PC-3 (cell line): ENCODE measurements around the gene THEMIS. TPM values are rescaled to one million over a fixed set of nuclear protein-coding genes. Genes with fewer than 3 reads are reported as not detected.

ENCODE experiments used
- ATAC-seq: fragments of 200-7000 bp; cut with Tn5 transposase; 2 replicates; pipeline ENCODE4 v1.9.1; 2020; ENCODE audit warnings: mild to moderate bottlenecking, moderate library complexity
- BruUV-seq: library from RNA; stranded (reverse); fragments of 400-500 nt; replicated peaks from 2 replicates; lab custom pipeline; 2021; lab: Mats Ljungman, UMichigan
- CTCF ChIA-PET: fragments of 300-600 bp; sonication (Branson Sonifier 250); formaldehyde crosslinking; loops from one replicate; lab custom pipeline; 2022; ENCODE audit warnings: antibody characterized with exemption; lab: Charles Lee
- POLR2A ChIA-PET: fragments of 300-600 bp; sonication (Branson Sonifier 250); formaldehyde crosslinking; loops from one replicate; lab custom pipeline; 2022; ENCODE audit warnings: antibody characterized with exemption; ENCODE audit not compliant: unreplicated experiment; lab: Charles Lee
- DNase-seq: peaks from one replicate; pipeline ENCODE4 v3.0.0-alpha.2; 2015
- H2AFZ ChIP-seq: fragments of 300-600 bp; sonication (generic); 2 replicates; pipeline ENCODE4 v1.6.0; 2016; ENCODE audit warnings: antibody characterized with exemption, low read length
- H3F3A ChIP-seq: fragments of 300-600 bp; sonication (generic); one replicate; pipeline ENCODE4 v1.6.0; 2017; ENCODE audit warnings: antibody characterized with exemption, low read length, control low read depth, mild to moderate bottlenecking; ENCODE audit not compliant: unreplicated experiment
- H3K27ac ChIP-seq: fragments of 300-600 bp; sonication (generic); 2 replicates; pipeline ENCODE4 v1.5.1; 2016; ENCODE audit warnings: mild to moderate bottlenecking, low read length
- H3K27me3 ChIP-seq: fragments of 300-600 bp; sonication (generic); 2 replicates; pipeline ENCODE4 v1.6.1; 2016; ENCODE audit warnings: low read length, mixed read lengths
- H3K36me3 ChIP-seq: fragments of 300-600 bp; sonication (generic); 2 replicates; pipeline ENCODE4 v1.6.1; 2016; ENCODE audit warnings: low read depth, mixed run types, low read length, mixed read lengths
- H3K4me1 ChIP-seq: fragments of 300-600 bp; sonication (generic); 2 replicates; pipeline ENCODE4 v1.5.1; 2016; ENCODE audit warnings: low read length; ENCODE audit not compliant: insufficient read depth
- H3K4me2 ChIP-seq: fragments of 300-600 bp; sonication (generic); 2 replicates; pipeline ENCODE4 v1.6.0; 2016; ENCODE audit warnings: low read length
- H3K4me3 ChIP-seq: fragments of 300-600 bp; sonication (generic); 2 replicates; pipeline ENCODE4 v1.5.1; 2016; ENCODE audit warnings: mild to moderate bottlenecking, low read length, mixed read lengths
- H3K79me2 ChIP-seq: fragments of 300-600 bp; sonication (generic); 2 replicates; pipeline ENCODE4 v1.6.1; 2017; ENCODE audit warnings: low read length, mixed read lengths
- H3K9ac ChIP-seq: fragments of 300-600 bp; sonication (generic); 2 replicates; pipeline ENCODE4 v1.6.0; 2016; ENCODE audit warnings: mild to moderate bottlenecking, low read length
- H3K9me2 ChIP-seq: fragments of 300-600 bp; sonication (generic); replicated peaks from 2 replicates; pipeline ENCODE4 v1.6.1; 2016; ENCODE audit warnings: mixed run types, low read length, mixed read lengths
- H3K9me3 ChIP-seq: fragments of 300-600 bp; sonication (generic); 2 replicates; pipeline ENCODE4 v1.6.1; 2016; ENCODE audit warnings: low read length, mixed read lengths
- H4K20me1 ChIP-seq: fragments of 300-600 bp; sonication (generic); 2 replicates; pipeline ENCODE4 v1.6.1; 2016; ENCODE audit warnings: low read length, mixed read lengths
- CTCF ChIP-seq: fragments of 300-600 bp; sonication (generic); conservative IDR thresholded peaks from 2 replicates; pipeline ENCODE4 v1.5.1; 2017; ENCODE audit warnings: antibody characterized with exemption, low read depth, mild to moderate bottlenecking, low read length
- EZH2 ChIP-seq: fragments of 300-600 bp; sonication (generic); IDR thresholded peaks from one replicate; pipeline ENCODE4 v1.6.1; 2017; ENCODE audit warnings: antibody characterized with exemption, mild to moderate bottlenecking, low read length; ENCODE audit not compliant: unreplicated experiment
- EZH2phosphoT487 ChIP-seq: fragments of 300-600 bp; sonication (generic); IDR thresholded peaks from 2 replicates; pipeline ENCODE4 v1.6.1; 2018; ENCODE audit warnings: mild to moderate bottlenecking, antibody characterized with exemption, low read length, borderline replicate concordance
- intact Hi-C: fragments of 100-400 bp; cut with micrococcal nuclease; formaldehyde crosslinking; loops from 2 replicates; pipeline ENCODE4 v1.9.0; 2023
- total RNA-seq: library from RNA; depleted of rRNA; stranded (reverse); fragments of >200 nt; gene quantifications from 2 replicates; pipeline ENCODE4 v1.2.3, GENCODE V29; 2014

Gene THEMIS
- total RNA-seq, 1 experiment from 2014 or later: not detected

GRCh38 chr6:127842562-127842961 lies 58.3 kb downstream of the THEMIS start:
- BruUV-seq: no TSS peak

GRCh38 chr6:127841811-127842210 lies 59.0 kb downstream of the THEMIS start:
- ChIA-PET POLR2A (no interaction called here), CTCF (no interaction called here)
- no peak overlapping the region for H3K4me2 ChIP-seq
- no peak overlapping the region for H2AFZ ChIP-seq
- DNase-seq (no peak), ATAC-seq (no peak)
- no TSS peak for BruUV-seq
- H3K9me3 ChIP-seq: no peaks in the 10 kb centered on the region
- H3F3A ChIP-seq: no peaks in the 10 kb centered on the region
- no peaks in the 10 kb centered on the region for H3K4me1 ChIP-seq
- no peak overlapping the region for H3K27ac ChIP-seq
- TF ChIP-seq CTCF: no peak
- no peak for TF ChIP-seq EZH2
- TF ChIP-seq EZH2phosphoT487: no peak
- H4K20me1 ChIP-seq: no peaks in the 10 kb centered on the region
- H3K36me3 ChIP-seq: no peaks in the 10 kb centered on the region
- no peaks in the 10 kb centered on the region for H3K79me2 ChIP-seq
- H3K4me3 ChIP-seq: no peak overlapping the region
- H3K9ac ChIP-seq: no peak overlapping the region
- intact Hi-C loops: no loop called here
- no peaks in the 10 kb centered on the region for H3K9me2 ChIP-seq
- H3K27me3 ChIP-seq: no peaks in the 10 kb centered on the region

More at GRCh38 chr6:127842562-127842961, 58.3 kb downstream of the THEMIS start:
- Histone ChIP-seq H3K79me2 (no peaks in the 10 kb centered on the region), H3K4me2 (no peak overlapping the region), H4K20me1 (no peaks in the 10 kb centered on the region), H3K27me3 (no peaks in the 10 kb centered on the region), H3K9ac (no peak overlapping the region), H3K9me2 (no peaks in the 10 kb centered on the region), H2AFZ (no peak overlapping the region), H3F3A (no peaks in the 10 kb centered on the region), H3K9me3 (no peaks in the 10 kb centered on the region), H3K36me3 (no peaks in the 10 kb centered on the region), H3K27ac (no peak overlapping the region), H3K4me3 (no peak overlapping the region), H3K4me1 (no peaks in the 10 kb centered on the region)
- POLR2A ChIA-PET: no interaction called here
- CTCF ChIA-PET: no interaction called here
- ATAC-seq (no peak), DNase-seq (no peak)
- TF ChIP-seq EZH2: no peak
- no peak for TF ChIP-seq EZH2phosphoT487
- no peak for TF ChIP-seq CTCF
- intact Hi-C loops: no loop called here

GRCh38 chr6:127834136-127834535 lies 66.7 kb downstream of the THEMIS start:
- Histone ChIP-seq H3K9me3 (no peaks in the 10 kb centered on the region), H3F3A (no peaks in the 10 kb centered on the region), H3K27ac (no peak overlapping the region), H4K20me1 (no peaks in the 10 kb centered on the region), H3K4me1 (no peaks in the 10 kb centered on the region), H2AFZ (no peak overlapping the region), H3K9me2 (no peaks in the 10 kb centered on the region), H3K36me3 (no peaks in the 10 kb centered on the region), H3K4me2 (no peak overlapping the region), H3K9ac (no peak overlapping the region), H3K79me2 (no peaks in the 10 kb centered on the region), H3K4me3 (no peak overlapping the region), H3K27me3 (no peaks in the 10 kb centered on the region)
- BruUV-seq: no TSS peak
- intact Hi-C loops: no loop called here
- no peak for ATAC-seq
- no peak for TF ChIP-seq CTCF
- TF ChIP-seq EZH2: no peak
- TF ChIP-seq EZH2phosphoT487: no peak
- DNase-seq: no peak
- ChIA-PET CTCF (no interaction called here), POLR2A (no interaction called here)
